ENCODE data around the gene AGK.

AGK gene

GRCh38 chr7:141679014-141679413 lies 127.8 kb downstream of the AGK start:
- TF ChIP-seq SPI1 (IDR thresholded peaks at IDR 0.05; ENCODE audit: borderline replicate concordance, low read depth), result no peak
- Histone ChIP-seq H3K27me3 (ENCODE audit: insufficient read depth, poor library complexity, severe bottlenecking) (no peaks in the 10 kb centered on the region), H3K27ac (replicated peaks) (no peak overlapping the region), H3K4me3 (replicated peaks; ENCODE audit: insufficient read depth, low read length) (no peak overlapping the region)
- DNase-seq (ENCODE audit: low read depth in 1 of 2, low spot score in 1 of 2), result no peak

DNA sequence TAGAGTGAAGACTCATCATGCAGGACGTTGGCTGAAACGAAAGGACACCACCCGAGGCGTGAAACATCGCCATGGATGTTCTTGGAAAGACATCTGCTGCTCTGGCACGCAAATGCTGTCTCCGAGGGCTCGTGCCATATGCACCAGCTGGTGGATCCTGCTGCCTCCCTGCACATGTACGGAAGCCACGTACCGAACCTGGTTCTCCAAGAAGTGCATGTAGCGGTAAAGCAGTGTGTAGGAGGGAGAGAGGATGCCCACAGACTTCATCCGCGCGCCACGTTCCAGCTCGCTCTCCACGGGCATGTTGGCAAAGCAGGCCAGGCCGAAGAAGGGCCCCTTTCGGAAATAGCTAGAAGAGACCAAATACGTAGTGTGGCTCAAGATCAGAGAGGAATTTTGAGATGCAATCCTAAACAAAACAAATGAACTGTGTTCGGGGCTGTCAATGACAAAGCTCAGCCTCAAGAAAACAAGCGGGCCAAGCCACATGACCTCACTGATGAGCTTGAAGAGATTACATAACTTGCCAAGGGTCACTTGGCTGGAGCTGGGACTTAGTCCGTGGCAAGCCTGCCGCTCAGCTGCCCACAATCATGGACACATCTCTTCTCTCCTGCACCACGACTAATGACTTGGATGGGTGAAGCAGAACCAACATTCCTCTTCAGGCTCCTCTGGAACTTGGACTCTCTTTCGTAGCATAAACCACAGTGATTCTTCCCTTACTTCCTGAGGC lies 134.2 kb downstream of the AGK start:
- no peak overlapping the region for H3K27ac ChIP-seq (replicated peaks)
- no peaks in the 10 kb centered on the region for H3K27me3 ChIP-seq (ENCODE audit: insufficient read depth, poor library complexity, severe bottlenecking)
- no peak for DNase-seq (ENCODE audit: low read depth in 1 of 2, low spot score in 1 of 2)
- H3K4me3 ChIP-seq (replicated peaks; ENCODE audit: insufficient read depth, low read length), result no peak overlapping the region
- TF ChIP-seq GABPA (IDR thresholded peaks at IDR 0.05; ENCODE audit: low read depth) (no peak), REST (IDR thresholded peaks at IDR 0.05; ENCODE audit: insufficient replicate concordance, low read depth) (no peak)
- TF ChIP-seq, protein P1, sequence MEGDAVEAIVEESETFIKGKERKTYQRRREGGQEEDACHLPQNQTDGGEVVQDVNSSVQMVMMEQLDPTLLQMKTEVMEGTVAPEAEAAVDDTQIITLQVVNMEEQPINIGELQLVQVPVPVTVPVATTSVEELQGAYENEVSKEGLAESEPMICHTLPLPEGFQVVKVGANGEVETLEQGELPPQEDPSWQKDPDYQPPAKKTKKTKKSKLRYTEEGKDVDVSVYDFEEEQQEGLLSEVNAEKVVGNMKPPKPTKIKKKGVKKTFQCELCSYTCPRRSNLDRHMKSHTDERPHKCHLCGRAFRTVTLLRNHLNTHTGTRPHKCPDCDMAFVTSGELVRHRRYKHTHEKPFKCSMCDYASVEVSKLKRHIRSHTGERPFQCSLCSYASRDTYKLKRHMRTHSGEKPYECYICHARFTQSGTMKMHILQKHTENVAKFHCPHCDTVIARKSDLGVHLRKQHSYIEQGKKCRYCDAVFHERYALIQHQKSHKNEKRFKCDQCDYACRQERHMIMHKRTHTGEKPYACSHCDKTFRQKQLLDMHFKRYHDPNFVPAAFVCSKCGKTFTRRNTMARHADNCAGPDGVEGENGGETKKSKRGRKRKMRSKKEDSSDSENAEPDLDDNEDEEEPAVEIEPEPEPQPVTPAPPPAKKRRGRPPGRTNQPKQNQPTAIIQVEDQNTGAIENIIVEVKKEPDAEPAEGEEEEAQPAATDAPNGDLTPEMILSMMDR (IDR thresholded peaks at IDR 0.05; ENCODE audit: insufficient read depth, low read length), result no peak

- no peak for DNase-seq (ENCODE audit: low read depth in 1 of 2, low spot score in 1 of 2)
- H3K4me3 ChIP-seq (replicated peaks; ENCODE audit: insufficient read depth, low read length), result no peak overlapping the region
- TF ChIP-seq GABPA (IDR thresholded peaks at IDR 0.05; ENCODE audit: low read depth) (no peak), REST (IDR thresholded peaks at IDR 0.05; ENCODE audit: insufficient replicate concordance, low read depth) (no peak), POLR2AphosphoS5 (IDR thresholded peaks at IDR 0.05; ENCODE audit: low read depth) (no peak), SPI1 (IDR thresholded peaks at IDR 0.05; ENCODE audit: borderline replicate concordance, low read depth) (no peak)
- TF ChIP-seq, protein P1 (IDR thresholded peaks at IDR 0.05; ENCODE audit: insufficient read depth, low read length), result no peak
- H3K27me3 ChIP-seq (ENCODE audit: insufficient read depth, poor library complexity, severe bottlenecking), result no peaks in the 10 kb centered on the region
- H3K27ac ChIP-seq (replicated peaks), result no peak overlapping the region
Observed at GRCh38 chr7:141686074-141686473, 134.9 kb downstream of the AGK start.

- Histone ChIP-seq H3K27ac (replicated peaks) (no peak overlapping the region), H3K27me3 (ENCODE audit: insufficient read depth, poor library complexity, severe bottlenecking) (no peaks in the 10 kb centered on the region), H3K4me3 (replicated peaks; ENCODE audit: insufficient read depth, low read length) (no peak overlapping the region)
- no peak for DNase-seq (ENCODE audit: low read depth in 1 of 2, low spot score in 1 of 2)
- TF ChIP-seq GABPA (IDR thresholded peaks at IDR 0.05; ENCODE audit: low read depth) (no peak), POLR2AphosphoS5 (IDR thresholded peaks at IDR 0.05; ENCODE audit: low read depth) (no peak), REST (IDR thresholded peaks at IDR 0.05; ENCODE audit: insufficient replicate concordance, low read depth) (no peak), SPI1 (IDR thresholded peaks at IDR 0.05; ENCODE audit: borderline replicate concordance, low read depth) (no peak)
- TF ChIP-seq, protein P1 (IDR thresholded peaks at IDR 0.05; ENCODE audit: insufficient read depth, low read length), result no peak
Observed at GRCh38 chr7:141686670-141687069, 135.5 kb downstream of the AGK start.

Measured in HL-60 (cell line).